ENCODE measurements around the gene TEX44.

- TF ChIP-seq, protein P1, sequence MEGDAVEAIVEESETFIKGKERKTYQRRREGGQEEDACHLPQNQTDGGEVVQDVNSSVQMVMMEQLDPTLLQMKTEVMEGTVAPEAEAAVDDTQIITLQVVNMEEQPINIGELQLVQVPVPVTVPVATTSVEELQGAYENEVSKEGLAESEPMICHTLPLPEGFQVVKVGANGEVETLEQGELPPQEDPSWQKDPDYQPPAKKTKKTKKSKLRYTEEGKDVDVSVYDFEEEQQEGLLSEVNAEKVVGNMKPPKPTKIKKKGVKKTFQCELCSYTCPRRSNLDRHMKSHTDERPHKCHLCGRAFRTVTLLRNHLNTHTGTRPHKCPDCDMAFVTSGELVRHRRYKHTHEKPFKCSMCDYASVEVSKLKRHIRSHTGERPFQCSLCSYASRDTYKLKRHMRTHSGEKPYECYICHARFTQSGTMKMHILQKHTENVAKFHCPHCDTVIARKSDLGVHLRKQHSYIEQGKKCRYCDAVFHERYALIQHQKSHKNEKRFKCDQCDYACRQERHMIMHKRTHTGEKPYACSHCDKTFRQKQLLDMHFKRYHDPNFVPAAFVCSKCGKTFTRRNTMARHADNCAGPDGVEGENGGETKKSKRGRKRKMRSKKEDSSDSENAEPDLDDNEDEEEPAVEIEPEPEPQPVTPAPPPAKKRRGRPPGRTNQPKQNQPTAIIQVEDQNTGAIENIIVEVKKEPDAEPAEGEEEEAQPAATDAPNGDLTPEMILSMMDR (IDR thresholded peaks at IDR 0.05), result no peak
- TF ChIP-seq POLR2A (IDR thresholded peaks at IDR 0.05), result no peak
Measured at GRCh38 chr2:231554327-231554726, 38.3 kb upstream of the TEX44 start.
